ENCODE measurements around the gene C1orf159. TPM values are rescaled to one million over a fixed set of nuclear protein-coding genes. Genes with fewer than 3 reads are reported as not detected.

C1orf159 gene
- total and polyA plus RNA-seq, 12 donors: 0.55 to 54.3 (median 11.3) TPM

DNA sequence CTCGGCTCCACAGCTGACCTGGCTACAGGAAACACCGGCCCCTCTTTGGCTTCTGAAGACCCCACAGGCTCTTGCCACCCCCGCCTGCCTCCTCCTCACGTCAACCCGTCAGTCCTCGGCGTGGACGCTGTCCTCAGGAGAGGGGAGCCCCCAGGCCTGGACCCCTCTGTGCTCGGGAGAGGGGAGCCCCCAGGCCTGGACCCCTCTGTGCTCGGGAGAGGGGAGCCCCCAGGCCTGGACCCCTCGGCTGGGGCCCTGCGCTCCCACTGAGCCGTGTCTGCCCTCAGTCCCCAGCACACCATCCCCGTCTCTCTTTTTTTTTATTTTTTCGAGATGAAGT, 26.0 kb upstream of the C1orf159 start:
- Histone ChIP-seq H3K27ac (no peak overlapping the region), H3K36me3 (replicated peaks in 1 of 2) (no peaks in the 10 kb centered on the region), H3K27me3 (peaks cover 10% of the 10 kb centered on the region), H3K4me1 (replicated peaks in 1 of 2) (no peaks in the 10 kb centered on the region), H3K4me3 (no peak overlapping the region), H3K9me3 (replicated peaks in 1 of 3) (no peaks in the 10 kb centered on the region)
- DNase-seq: no peak
- 64 to 74% (median 73%) methylated on average over 7 to 15 of the region's 15 CpGs for WGBS, 4 donors
- no peak for TF ChIP-seq POLR2A (IDR thresholded peaks at IDR 0.05)
- TF ChIP-seq, protein P1, sequence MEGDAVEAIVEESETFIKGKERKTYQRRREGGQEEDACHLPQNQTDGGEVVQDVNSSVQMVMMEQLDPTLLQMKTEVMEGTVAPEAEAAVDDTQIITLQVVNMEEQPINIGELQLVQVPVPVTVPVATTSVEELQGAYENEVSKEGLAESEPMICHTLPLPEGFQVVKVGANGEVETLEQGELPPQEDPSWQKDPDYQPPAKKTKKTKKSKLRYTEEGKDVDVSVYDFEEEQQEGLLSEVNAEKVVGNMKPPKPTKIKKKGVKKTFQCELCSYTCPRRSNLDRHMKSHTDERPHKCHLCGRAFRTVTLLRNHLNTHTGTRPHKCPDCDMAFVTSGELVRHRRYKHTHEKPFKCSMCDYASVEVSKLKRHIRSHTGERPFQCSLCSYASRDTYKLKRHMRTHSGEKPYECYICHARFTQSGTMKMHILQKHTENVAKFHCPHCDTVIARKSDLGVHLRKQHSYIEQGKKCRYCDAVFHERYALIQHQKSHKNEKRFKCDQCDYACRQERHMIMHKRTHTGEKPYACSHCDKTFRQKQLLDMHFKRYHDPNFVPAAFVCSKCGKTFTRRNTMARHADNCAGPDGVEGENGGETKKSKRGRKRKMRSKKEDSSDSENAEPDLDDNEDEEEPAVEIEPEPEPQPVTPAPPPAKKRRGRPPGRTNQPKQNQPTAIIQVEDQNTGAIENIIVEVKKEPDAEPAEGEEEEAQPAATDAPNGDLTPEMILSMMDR (IDR thresholded peaks at IDR 0.05): no peak
- intact Hi-C loops (cut with DNase I): no loop called here

- Histone ChIP-seq H3K4me1 (replicated peaks in 1 of 2) (no peaks in the 10 kb centered on the region), H3K4me3 (no peak overlapping the region), H3K36me3 (replicated peaks in 1 of 2) (no peaks in the 10 kb centered on the region), H3K9me3 (replicated peaks in 1 of 3) (no peaks in the 10 kb centered on the region), H3K27me3 (peaks cover 12% of the 10 kb centered on the region), H3K27ac (no peak overlapping the region)
- intact Hi-C loops (cut with DNase I): no loop called here
- TF ChIP-seq POLR2A (IDR thresholded peaks at IDR 0.05): no peak
- TF ChIP-seq, protein P1 (IDR thresholded peaks at IDR 0.05): no peak
- no peak for DNase-seq
- WGBS, 4 donors: 41 to 54% (median 46%) methylated on average over 8 to 24 of the region's 25 CpGs
Measured at GRCh38 chr1:1141244-1141910, 25.5 kb upstream of the C1orf159 start.

- Histone ChIP-seq H3K27ac (no peak overlapping the region), H3K4me3 (no peak overlapping the region), H3K36me3 (replicated peaks in 1 of 2) (no peaks in the 10 kb centered on the region), H3K27me3 (peaks cover 12% of the 10 kb centered on the region), H3K4me1 (replicated peaks in 1 of 2) (no peaks in the 10 kb centered on the region), H3K9me3 (replicated peaks in 1 of 3) (no peaks in the 10 kb centered on the region)
- intact Hi-C loops (cut with DNase I): no loop called here
- 49 to 57% (median 54%) methylated on average over 14 to 18 of the region's 18 CpGs for WGBS, 4 donors
- TF ChIP-seq POLR2A (IDR thresholded peaks at IDR 0.05): no peak
- TF ChIP-seq, protein P1 (IDR thresholded peaks at IDR 0.05): no peak
- DNase-seq: no peak
Measured at GRCh38 chr1:1140673-1141072, 24.8 kb upstream of the C1orf159 start.

GRCh38 chr1:1137256-1138045, 21.6 kb upstream of the C1orf159 start:
- intact Hi-C loops (cut with DNase I): no loop called here
- Histone ChIP-seq H3K36me3 (replicated peaks in 1 of 2) (no peaks in the 10 kb centered on the region), H3K4me3 (no peak overlapping the region), H3K9me3 (replicated peaks in 1 of 3) (no peaks in the 10 kb centered on the region), H3K27ac (no peak overlapping the region), H3K27me3 (peaks cover 12% of the 10 kb centered on the region), H3K4me1 (replicated peaks in 1 of 2) (no peaks in the 10 kb centered on the region)
- no peak for TF ChIP-seq POLR2A (IDR thresholded peaks at IDR 0.05)
- TF ChIP-seq, protein P1 (IDR thresholded peaks at IDR 0.05): no peak
- WGBS, 4 donors: 18 to 43% (median 30%) methylated on average over 10 to 36 of the region's 36 CpGs
- DNase-seq: no peak
